Measurements from ENCODE around the gene ISG20.

Gene ISG20

DNA sequence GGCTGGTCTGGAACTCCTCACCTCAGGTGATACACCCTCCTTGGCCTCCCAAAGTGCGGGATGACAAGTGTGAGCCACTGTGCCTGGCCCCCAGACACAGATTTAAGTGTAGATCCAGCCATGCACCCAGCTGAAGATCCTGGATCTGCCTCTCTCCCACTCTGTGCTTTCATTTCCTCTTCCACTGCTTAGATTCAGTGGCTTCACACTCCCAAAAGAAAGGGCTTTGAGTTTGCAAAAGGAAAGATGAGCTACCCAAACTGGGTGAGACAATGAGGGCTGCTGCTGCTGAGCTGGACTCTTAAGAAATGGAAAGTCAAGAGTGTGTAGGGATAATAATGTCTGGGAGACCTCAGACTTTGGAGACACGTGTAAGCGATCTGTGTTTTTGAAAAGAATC lies 45.5 kb downstream of the ISG20 start:
- DNase-seq (ENCODE audit: low read depth in 2 of 2), result no peak

GRCh38 chr15:88686166-88686565 lies 47.4 kb downstream of the ISG20 start:
- DNase-seq (ENCODE audit: low read depth in 2 of 2), result no peak

GRCh38 chr15:88688394-88688933 lies 49.6 kb downstream of the ISG20 start:
- no peak for DNase-seq (ENCODE audit: low read depth in 2 of 2)

- no peak for DNase-seq (ENCODE audit: low read depth in 2 of 2)
Observed at GRCh38 chr15:88690331-88690730, 51.5 kb downstream of the ISG20 start.

GRCh38 chr15:88693191-88693590 lies 54.4 kb downstream of the ISG20 start:
- DNase-seq (ENCODE audit: low read depth in 2 of 2), result no peak

DNA sequence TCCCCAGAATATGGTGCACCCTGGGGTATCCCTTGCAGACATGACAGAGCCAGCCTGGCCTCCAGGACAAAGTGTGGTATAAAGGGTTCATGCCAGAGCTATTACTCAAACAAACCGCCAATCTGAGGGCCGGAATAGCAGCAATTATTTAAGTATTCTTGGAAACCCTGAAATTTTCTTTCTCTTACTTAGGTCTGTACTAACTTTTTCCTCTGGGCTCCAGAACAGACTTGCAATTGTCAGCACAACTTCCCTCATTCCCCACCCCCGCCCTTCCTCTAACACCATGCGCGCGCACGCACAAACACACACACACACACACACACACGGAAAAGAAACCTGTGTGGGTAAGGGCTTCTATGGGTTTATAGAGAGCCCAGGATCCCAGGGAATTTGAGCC lies 56.3 kb downstream of the ISG20 start:
- DNase-seq (ENCODE audit: low read depth in 2 of 2), result no peak

- DNase-seq (ENCODE audit: low read depth in 2 of 2), result no peak
Observed at GRCh38 chr15:88695691-88696251, 57.0 kb downstream of the ISG20 start.

DNA sequence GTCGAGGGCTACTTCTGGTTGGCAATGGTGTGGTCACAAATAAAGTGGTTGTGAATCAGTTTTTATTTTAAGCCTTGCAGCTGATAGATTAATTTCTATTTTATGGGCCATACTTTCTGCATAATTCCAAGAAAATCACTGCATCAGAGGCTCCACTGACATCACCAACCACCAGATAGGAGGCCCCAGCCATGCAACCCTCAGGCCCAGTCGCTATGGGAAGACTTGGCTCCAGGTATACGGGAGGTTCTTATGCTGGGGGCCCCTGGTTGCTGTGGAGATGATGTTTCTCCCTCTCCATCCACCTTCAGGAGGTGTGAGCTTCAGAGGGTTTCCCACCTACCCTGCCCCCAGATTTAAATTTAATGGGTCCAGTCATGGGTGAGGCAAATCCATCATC lies 57.4 kb downstream of the ISG20 start:
- DNase-seq (ENCODE audit: low read depth in 2 of 2), result no peak

DNA sequence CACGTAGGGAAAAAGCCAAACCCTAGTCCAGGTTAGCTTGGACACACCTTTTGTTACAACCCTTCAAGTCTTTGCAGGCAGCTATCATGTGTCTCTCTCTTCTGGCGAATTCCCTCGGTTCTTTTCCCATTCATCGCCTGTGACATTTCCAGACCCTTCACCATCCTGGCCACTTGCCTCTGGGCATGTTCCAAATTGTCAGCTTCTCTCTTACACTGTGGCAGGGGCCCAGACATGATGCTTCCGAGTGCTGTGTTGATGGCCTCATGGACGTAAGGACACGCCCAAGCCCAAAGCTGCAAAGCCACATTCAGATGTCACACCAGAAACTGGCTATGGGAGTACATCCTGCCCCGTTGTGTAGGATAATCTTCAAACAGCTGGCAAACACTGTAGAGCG lies 58.5 kb downstream of the ISG20 start:
- DNase-seq (ENCODE audit: low read depth in 2 of 2), result no peak

DNA sequence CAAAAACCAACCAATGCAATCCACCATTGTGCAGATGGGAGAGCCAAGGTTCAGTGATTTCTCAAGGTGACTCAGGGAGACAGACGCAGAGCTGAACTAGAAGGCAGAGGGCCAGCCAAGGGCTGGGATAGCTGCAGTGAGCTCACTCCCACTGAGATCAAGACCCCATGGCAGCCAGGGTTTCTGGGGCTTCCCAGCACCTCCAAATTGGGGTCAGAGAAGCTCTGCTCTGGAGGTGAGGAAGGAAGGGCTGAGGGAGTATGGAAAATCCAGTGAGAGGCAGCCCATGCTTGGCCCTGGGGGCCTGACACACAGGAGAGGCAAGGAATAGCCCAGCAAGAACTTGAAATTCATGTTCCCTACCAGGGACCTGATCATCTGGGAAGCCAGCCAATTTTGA lies 61.0 kb downstream of the ISG20 start:
- DNase-seq (ENCODE audit: low read depth in 2 of 2), result no peak

DNA sequence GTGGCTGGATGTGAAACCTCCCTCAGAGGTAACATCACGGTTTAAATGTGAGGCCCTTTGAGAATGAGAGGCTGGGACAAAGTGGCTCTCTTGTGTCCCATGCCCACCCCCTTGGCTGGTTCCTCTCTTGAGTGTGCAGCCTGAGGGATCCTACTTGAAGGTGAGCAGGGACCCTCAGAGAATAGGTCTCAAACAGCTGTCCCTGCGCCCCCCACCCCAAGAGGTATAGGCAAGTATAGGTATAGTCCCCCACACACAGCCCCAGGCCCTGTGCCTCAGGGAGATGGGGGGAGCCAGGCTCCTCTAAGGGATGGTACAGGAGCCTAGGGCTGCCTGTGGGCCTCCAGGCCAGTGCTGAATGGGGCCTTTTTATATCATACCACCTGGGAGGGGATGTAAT lies 61.9 kb downstream of the ISG20 start:
- DNase-seq (ENCODE audit: low read depth in 2 of 2), result no peak

- DNase-seq (ENCODE audit: low read depth in 2 of 2), result no peak
Observed at GRCh38 chr15:88701561-88702095, 62.8 kb downstream of the ISG20 start.

- no peak for DNase-seq (ENCODE audit: low read depth in 2 of 2)
Observed at GRCh38 chr15:88702983-88703382, 64.2 kb downstream of the ISG20 start.

DNA sequence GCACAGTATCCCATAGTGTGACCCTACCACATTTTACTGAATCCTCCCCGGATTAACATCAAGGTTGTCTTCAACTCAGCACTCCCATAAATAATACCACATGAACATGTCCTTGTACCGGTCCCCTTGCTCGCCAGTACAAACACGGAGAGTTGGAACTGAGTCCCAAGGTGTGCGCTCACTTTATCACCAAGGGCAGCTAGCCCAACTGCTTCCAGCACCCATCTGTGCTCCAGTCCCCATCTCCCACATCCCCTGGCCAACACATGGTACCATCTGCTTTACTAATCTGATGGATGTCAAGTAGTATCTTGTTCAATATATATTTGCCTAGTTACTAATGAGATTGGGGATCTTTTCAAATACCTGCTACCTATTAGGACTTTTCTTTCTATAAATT lies 64.7 kb downstream of the ISG20 start:
- no peak for DNase-seq (ENCODE audit: low read depth in 2 of 2)

GRCh38 chr15:88704791-88705768 lies 66.3 kb downstream of the ISG20 start:
- DNase-seq (ENCODE audit: low read depth in 2 of 2), result no peak

GRCh38 chr15:88705769-88706165 lies 67.0 kb downstream of the ISG20 start:
- DNase-seq (ENCODE audit: low read depth in 2 of 2), result no peak

All from stimulated activated CD8-positive, alpha-beta memory T cell treated with anti-CD3 and anti-CD28 coated beads, Interleukin-2, amount 100 ng/mL, for 1 hour (primary cell).